K562 (cell line): ENCODE data around the gene SEMA3G. TPM values are rescaled to one million over a fixed set of nuclear protein-coding genes. Genes with fewer than 3 reads are reported as not detected.
A peak's percentile ranks its signal among the peaks of the same experiment; 100 is the strongest.

ENCODE experiments used
- ATAC-seq: fragments of 200-7000 bp; cut with Tn5 transposase; 3 replicates; pipeline ENCODE4 v1.9.1; 2020; ENCODE audit warnings: moderate library complexity
- BruUV-seq: library from RNA; stranded (reverse); fragments of 400-500 nt; replicated peaks from 2 replicates; lab custom pipeline; 2021; lab: Mats Ljungman, UMichigan
- CTCF ChIA-PET: fragments of 300-600 bp; formaldehyde crosslinking; extraction: SDS; loops from one replicate; lab custom pipeline; 2021; ENCODE audit warnings: low intra/inter-chr PET ratio; lab: Yijun Ruan, JAX
- POLR2A ChIA-PET: fragments of 300-600, 350-650 bp; sonication (Branson Sonifier 250); formaldehyde crosslinking; extraction: SDS; loops from one replicate; lab custom pipeline; 2021; ENCODE audit warnings: antibody characterized with exemption, inconsistent platforms; lab: Yijun Ruan, JAX
- DNase-seq, 4 experiments: peaks; one replicate each; pipeline versions ENCODE4 v3.0.0 to v3.0.0-alpha.2; 2011 to 2018; ENCODE audit warnings: low spot score in 3 of 4, mixed read lengths in 3 of 4; ENCODE audit errors: extremely low read depth in 1 of 4
- FAIRE-seq: peaks from 2 replicates; lab custom pipeline; 2011; peaks lifted over from hg19 to GRCh38; lab: Jason Lieb, UNC
- H2AFZ ChIP-seq: 2 replicates; pipeline ENCODE4 v1.6.0; 2011; ENCODE audit warnings: low read depth, low read length, control low read depth, inconsistent platforms
- H3K27ac ChIP-seq: fragments of 200-600 bp; 3 replicates; pipeline ENCODE4 v1.8.0; 2011; ENCODE audit warnings: low read depth, mild to moderate bottlenecking, control low read depth, inconsistent platforms, low read length, moderate library complexity, mixed read lengths; ENCODE audit errors: extremely low read depth
- H3K27me3 ChIP-seq, 2 experiments: fragments of 300-600 bp in 1 of 2; 2 replicates in 1 of 2; 3 replicates in 1 of 2; pipeline versions ENCODE4 v1.6.0 to v1.8.0; 2011; ENCODE audit warnings: inconsistent platforms in 2 of 2, low read length in 2 of 2, mild to moderate bottlenecking in 1 of 2, mixed read lengths in 1 of 2, moderate library complexity in 1 of 2; ENCODE audit not compliant: control insufficient read depth in 2 of 2, insufficient read depth in 2 of 2
- H3K36me3 ChIP-seq: fragments of 300-600 bp; 3 replicates; pipeline ENCODE4 v1.8.0; 2011; ENCODE audit warnings: mild to moderate bottlenecking, low read length, inconsistent platforms; ENCODE audit not compliant: control insufficient read depth, insufficient read depth
- H3K4me1 ChIP-seq, 2 experiments: fragments of 200-600 bp in 1 of 2; replicated peaks in 1 of 2; 2 replicates in 1 of 2; 3 replicates in 1 of 2; pipeline versions ENCODE4 v1.5.1 to v1.8.0; 2011; ENCODE audit warnings: inconsistent platforms in 2 of 2, low read length in 2 of 2, mild to moderate bottlenecking in 1 of 2, mixed read lengths in 1 of 2, moderate library complexity in 1 of 2; ENCODE audit not compliant: control insufficient read depth in 2 of 2, insufficient read depth in 2 of 2
- H3K4me2 ChIP-seq: 2 replicates; pipeline ENCODE4 v1.6.1; 2011; ENCODE audit warnings: low read length, control low read depth, inconsistent platforms, mixed read lengths; ENCODE audit not compliant: insufficient read depth
- H3K4me3 ChIP-seq: fragments of 200-600 bp; sonication (generic), shearing (Covaris generic); 2 replicates; pipeline ENCODE4 v1.5.1; 2016; ENCODE audit warnings: control low read depth, inconsistent platforms
- H3K79me2 ChIP-seq: fragments of 200-600 bp; 3 replicates; pipeline ENCODE4 v1.8.0; 2011; ENCODE audit warnings: low read length, inconsistent platforms; ENCODE audit not compliant: control insufficient read depth, insufficient read depth
- H3K9ac ChIP-seq, 2 experiments: 2 replicates each; pipeline versions ENCODE4 v1.6.0 to v1.6.1; 2011; ENCODE audit warnings: low read depth in 2 of 2, low read length in 2 of 2, control low read depth in 1 of 2, inconsistent platforms in 1 of 2, mild to moderate bottlenecking in 1 of 2, mixed read lengths in 1 of 2; ENCODE audit not compliant: insufficient read depth in 1 of 2
- H3K9me1 ChIP-seq: one replicate; pipeline ENCODE4 v1.6.0; 2011; ENCODE audit warnings: inconsistent platforms, mild to moderate bottlenecking, low read length, moderate library complexity; ENCODE audit not compliant: control insufficient read depth, insufficient read depth
- H3K9me3 ChIP-seq: replicated peaks from 2 replicates; pipeline ENCODE4 v1.5.1; 2011; ENCODE audit warnings: low read depth, low read length, inconsistent platforms; ENCODE audit not compliant: control insufficient read depth, insufficient read depth
- H4K20me1 ChIP-seq: replicated peaks from 2 replicates; pipeline ENCODE4 v1.6.1; 2011; ENCODE audit warnings: low read length, inconsistent platforms, mixed read lengths; ENCODE audit not compliant: control insufficient read depth, insufficient read depth
- HMG20B ChIP-seq: fragments of 250-450 bp; sonication (Bioruptor Pico); IDR thresholded peaks from 2 replicates; pipeline ENCODE4 v1.5.0; 2021; ENCODE audit warnings: mild to moderate bottlenecking
- HNRNPH1 ChIP-seq: fragments of 200-400 bp; formaldehyde crosslinking; optimal IDR thresholded peaks from 2 replicates; pipeline ENCODE3; 2017; ENCODE audit warnings: low read depth, mild to moderate bottlenecking, low read length, moderate library complexity
- NEUROD1 ChIP-seq: fragments of 150-350 bp; IDR thresholded peaks from 2 replicates; pipeline ENCODE4 v1.6.1; 2014; ENCODE audit warnings: borderline replicate concordance, low read length, low read depth; ENCODE audit not compliant: partially characterized antibody
- NFXL1 ChIP-seq: fragments of 450-650 bp; formaldehyde crosslinking; IDR thresholded peaks from 2 replicates; pipeline ENCODE4 v1.4.0; 2021; ENCODE audit warnings: mild to moderate bottlenecking
- PBX2 ChIP-seq, 2 experiments: IDR thresholded peaks in 1 of 2; conservative IDR thresholded peaks in 1 of 2; 2 replicates each; pipeline ENCODE4 v1.6.1; 2016; ENCODE audit warnings: low read depth in 2 of 2, mild to moderate bottlenecking in 1 of 2, missing compliant biosample characterization in 1 of 2, missing genetic modification characterization in 1 of 2, moderate library complexity in 1 of 2
- TAF7 ChIP-seq: fragments of 450-650 bp; IDR thresholded peaks from 2 replicates; pipeline ENCODE4 v1.6.1; 2016; ENCODE audit warnings: missing genetic modification characterization, missing compliant biosample characterization
- ZNF146 ChIP-seq: IDR thresholded peaks from one replicate; pipeline ENCODE4 v1.6.1; 2018; ENCODE audit warnings: missing compliant biosample characterization; ENCODE audit not compliant: unreplicated experiment
- ZNF280A ChIP-seq: fragments of 450-650 bp; IDR thresholded peaks from 2 replicates; pipeline ENCODE4 v1.6.1; 2018; ENCODE audit warnings: mild to moderate bottlenecking, low read depth; ENCODE audit not compliant: partially characterized antibody
- ZNF282 ChIP-seq: sonication (generic); formaldehyde crosslinking; IDR thresholded peaks from 2 replicates; pipeline ENCODE4 v1.8.1; 2023; ENCODE audit warnings: missing genetic modification reagents
- ZNF512 ChIP-seq: IDR thresholded peaks from 2 replicates; pipeline ENCODE4 v1.6.1; 2016; ENCODE audit warnings: missing genetic modification characterization, missing compliant biosample characterization
- WGBS: fragments of 100-300 bp; shearing (Covaris generic); methylation state at CpG from one replicate; pipeline ENCODE4 v1.1.6; 2016; ENCODE audit warnings: low coverage, mixed read lengths; ENCODE audit not compliant: insufficient coverage; ENCODE audit errors: missing lambda C conversion rate; 5-methylcytosine and 5-hydroxymethylcytosine counted together
- in situ Hi-C: fragments of 300-500 bp; cut with MboI; formaldehyde crosslinking; loops from 4 replicates; pipeline ENCODE4 v1.15.0; 2018; ENCODE audit warnings: inconsistent platforms, mixed read lengths
- intact Hi-C: fragments of 100-400 bp; cut with micrococcal nuclease; formaldehyde crosslinking; loops from 2 replicates; pipeline ENCODE4 v1.14.2; 2022
- polyA plus RNA-seq, 8 experiments: library from polyadenylated mRNA; depleted of rRNA in 4 of 8; stranded (reverse) in 5 of 8; unstranded in 3 of 8; fragments of >200 nt; fragmentation: Nextera tagmentation in 2 of 8; fragmentation: Illumina TruSeq in 1 of 8; extraction: Ambion mirVana in 2 of 8; extraction: Trizol in 1 of 8; gene quantifications; 2 replicates each; pipeline versions ENCODE4 v1.2.1 to v1.2.3, GENCODE V29; 2011 to 2014; ENCODE audit warnings: inconsistent platforms in 1 of 8, missing spikeins in 1 of 8
- total RNA-seq, 7 experiments: library from RNA; depleted of rRNA in 6 of 7; stranded (reverse); fragments of >200 nt in 6 of 7; fragmentation: Illumina TruSeq in 2 of 7; extraction: Trizol in 2 of 7; gene quantifications; 2 replicates each; pipeline versions ENCODE4 v1.2.1 to v1.2.3, GENCODE V29; 2011 to 2021; ENCODE audit warnings: low replicate concordance in 1 of 7

The SEMA3G gene
- total and polyA plus RNA-seq, 9 of the 15 experiments (the other 6 are each of a cell fraction or from before 2014, with no cell fraction given): 0.04 to 0.07 (median 0.05) TPM; not detected in 6

GRCh38 chr3:52391096-52391495, 53.8 kb downstream of the SEMA3G start (continued):
- TF ChIP-seq ZNF146 (no peak), HMG20B (CRISPR knock-in tag) (no peak), HNRNPH1 (no peak), TAF7 (no peak), NFXL1 (CRISPR knock-in tag) (no peak), ZNF512 (tag) (no peak), ZNF282 (no peak)

GRCh38 chr3:52388933-52389332, 56.0 kb downstream of the SEMA3G start:
- Histone ChIP-seq H3K27ac (no peak overlapping the region), H3K9me3 (no peaks in the 10 kb centered on the region), H3K9ac (no peak overlapping the region), H3K79me2 (no peaks in the 10 kb centered on the region), H3K36me3 (no peaks in the 10 kb centered on the region), H3K4me2 (no peak overlapping the region), H2AFZ (no peak overlapping the region), H3K27me3 (peaks cover 0 to 2% of the 10 kb centered on the region in 2 experiments; a peak in 2 of 5 replicates), H3K9me1 (no peaks in the 10 kb centered on the region), H3K4me1 (peaks cover 0 to 28% of the 10 kb centered on the region in 2 experiments; a peak in 2 of 5 replicates), H4K20me1 (no peaks in the 10 kb centered on the region), H3K4me3 (no peak overlapping the region)
- DNase-seq (no peak), ATAC-seq (peak; percentile 19; the same call in 1 of the 3 replicates), FAIRE-seq (no peak)
- no TSS peak for BruUV-seq
- intact Hi-C loops (loop anchor here (5.0 kb wide), 1 partner anchor 167 kb away; no protein-coding TSS in a partner anchor), in situ Hi-C loops (loop anchor here (10.0 to 25.0 kb wide), 2 partner anchors 94 to 377 kb away; no protein-coding TSS in a partner anchor)
- POLR2A ChIA-PET: interaction anchor here (0.7 to 1.3 kb wide), 5 partner anchors 9 to 169 kb away, joined by 3 to 9 read pairs (median 3); no protein-coding TSS in a partner anchor
- WGBS: 37% methylated on average over 9 of the region's 9 CpGs
- CTCF ChIA-PET: interaction anchor here (0.6 kb wide), 1 partner anchor 110 kb away, joined by 4 read pairs; no protein-coding TSS in a partner anchor
- TF ChIP-seq PBX2 (CRISPR knock-in tag; IDR thresholded peaks at IDR 0.05; ENCODE audit: low read depth) (no peak), PBX2 (tag; conservative IDR thresholded peaks at IDR 0.05; ENCODE audit: low read depth) (no peak), NEUROD1 (no peak), ZNF280A (no peak)
